ENCODE measurements around the gene WNT3A.

WNT3A gene

DNA sequence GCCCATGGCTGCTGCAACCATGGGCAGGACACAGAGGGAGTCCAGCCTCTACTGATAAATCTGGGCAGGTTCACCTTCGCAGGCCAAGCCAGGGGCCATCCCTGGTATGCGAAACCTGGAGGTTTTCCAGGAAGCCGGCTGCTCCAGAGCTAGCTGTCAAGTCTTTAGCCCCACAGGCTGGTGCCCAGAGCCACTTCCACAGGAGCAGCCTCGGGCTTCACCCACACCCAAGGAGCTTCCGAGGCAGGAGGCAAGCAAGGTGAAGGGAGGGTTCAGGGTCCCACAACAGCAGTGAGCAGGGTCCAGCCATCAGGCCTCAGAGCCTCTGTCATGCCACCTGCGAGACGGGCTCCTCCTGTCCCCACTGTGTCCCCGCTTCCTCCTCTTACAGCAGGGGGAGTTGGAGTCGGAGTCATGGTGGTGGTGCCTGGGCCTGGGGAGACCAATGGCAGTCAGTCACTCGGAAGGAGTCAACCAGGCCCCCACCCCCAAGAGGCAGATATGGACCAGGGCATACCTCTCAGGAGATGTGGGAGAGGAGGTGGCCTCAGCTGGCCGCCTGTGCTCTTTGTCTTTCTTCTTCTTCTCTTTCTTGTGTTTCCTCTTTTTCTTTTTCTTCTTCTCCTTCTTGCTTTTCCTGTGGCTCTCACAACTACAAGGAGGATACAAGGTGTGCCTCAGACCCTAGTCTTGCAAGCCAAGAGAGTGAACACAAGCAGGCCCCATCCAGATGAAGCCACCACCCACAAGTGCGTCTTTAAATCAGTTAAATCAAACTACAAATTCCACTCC lies 94.2 kb downstream of the WNT3A start:
- DNase-seq (ENCODE audit: low read depth in 2 of 2), result no peak

DNA sequence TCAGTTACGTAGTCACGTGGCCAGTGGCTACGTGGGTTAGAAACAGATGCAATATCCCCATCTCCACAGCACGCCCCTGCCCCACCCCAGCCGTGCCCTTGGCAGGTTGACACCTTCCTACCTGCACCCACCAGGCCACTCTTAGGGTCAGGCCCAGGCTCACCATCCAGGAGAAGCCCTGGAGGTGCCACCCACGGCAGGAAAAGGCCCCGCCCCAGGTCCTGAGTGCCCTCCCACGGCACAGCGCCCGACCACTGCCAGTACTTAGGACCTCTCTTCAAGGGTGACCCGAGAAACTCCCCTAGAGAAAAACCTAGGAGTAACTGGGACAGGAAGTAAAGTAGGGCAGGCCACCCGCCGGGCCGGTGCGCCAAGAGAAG lies 94.8 kb downstream of the WNT3A start:
- no peak for DNase-seq (ENCODE audit: low read depth in 2 of 2)

DNA sequence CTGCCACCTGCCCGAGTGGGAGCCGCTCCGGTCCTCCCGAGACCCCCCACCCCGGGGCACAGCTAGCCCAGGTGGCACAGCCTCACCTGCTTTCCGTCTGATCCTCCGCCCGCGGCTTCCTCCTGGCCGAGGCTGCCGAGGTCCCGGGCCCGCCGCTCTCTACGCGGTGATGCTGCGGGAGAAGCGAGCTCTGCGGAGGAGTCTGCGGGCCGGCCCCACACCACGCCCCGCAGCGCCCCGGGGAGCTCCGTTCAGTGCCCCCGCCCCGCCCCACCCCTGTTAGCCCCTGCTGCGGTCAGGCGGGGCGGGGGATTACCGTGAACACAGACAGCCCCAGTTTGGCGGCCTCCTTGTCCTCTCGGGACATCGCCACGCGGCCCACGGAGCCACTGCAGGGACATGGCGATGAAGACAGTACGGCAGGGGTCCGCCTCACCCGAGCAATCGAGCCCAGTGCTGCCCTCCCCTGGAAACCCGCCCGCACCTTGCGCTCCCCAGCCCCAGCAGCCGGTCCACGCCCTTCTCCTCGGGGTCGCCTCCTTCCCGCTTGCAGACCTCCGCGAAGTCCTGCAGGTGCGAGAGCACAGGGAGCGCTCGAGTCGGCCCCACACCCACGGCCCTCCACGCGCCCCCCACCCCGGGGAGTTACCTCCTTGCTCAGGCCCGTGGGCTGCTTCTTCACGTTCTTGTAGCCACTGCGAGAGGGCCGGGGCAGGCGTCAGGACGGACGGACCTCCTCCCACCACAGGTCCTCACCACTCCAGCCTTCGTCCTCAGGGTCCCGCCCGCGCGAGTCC lies 95.4 kb downstream of the WNT3A start:
- no peak for DNase-seq (ENCODE audit: low read depth in 2 of 2)

DNA sequence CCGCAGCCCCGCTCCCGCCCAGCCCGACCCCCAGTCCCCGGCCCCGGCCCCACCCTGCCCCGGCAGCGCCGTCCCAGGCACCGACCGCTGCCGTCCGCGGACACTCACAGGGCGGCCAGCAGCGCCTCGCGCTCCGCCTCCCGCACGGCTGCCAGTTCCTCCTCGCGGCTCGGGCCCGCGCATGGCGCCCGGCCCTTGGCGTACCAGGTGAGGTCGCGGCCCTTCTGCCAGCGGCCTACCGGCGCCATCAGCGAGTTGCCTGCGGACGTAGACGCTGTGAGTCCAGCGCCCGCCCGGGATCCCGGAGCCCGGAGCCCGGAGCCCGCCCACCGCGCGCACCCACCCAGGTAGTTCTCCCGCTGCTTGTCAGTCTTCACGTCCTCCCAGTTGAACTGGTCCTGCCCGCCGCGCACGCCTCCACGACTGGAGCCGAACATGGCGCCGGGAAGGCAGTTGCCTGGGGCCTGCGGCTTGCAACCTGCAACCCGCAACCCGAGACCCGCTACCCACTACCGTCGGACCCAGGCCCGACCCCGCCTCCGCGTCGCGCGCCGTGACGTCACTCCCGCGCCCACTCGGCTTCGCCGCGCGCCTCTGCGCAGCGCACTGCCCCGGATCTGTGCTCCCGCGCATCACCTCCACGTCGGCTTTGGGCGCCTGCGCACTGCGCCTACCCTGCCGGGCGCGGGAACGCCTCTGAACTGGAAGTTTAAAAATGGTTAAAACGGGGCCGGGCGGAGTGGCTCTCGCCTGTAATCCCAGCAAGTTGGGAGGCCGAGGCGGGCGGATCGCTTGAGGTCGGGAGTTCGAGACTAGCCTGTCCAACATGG lies 96.2 kb downstream of the WNT3A start, which contains the start of gene C1orf35:
Gene C1orf35 (minus strand): TSS at position 535 of the 830 bp plus-strand sequence. CDS start 98 bp downstream, at position 437.
- DNase-seq (ENCODE audit: low read depth in 2 of 2), result peak; percentile 90 to 91

DNA sequence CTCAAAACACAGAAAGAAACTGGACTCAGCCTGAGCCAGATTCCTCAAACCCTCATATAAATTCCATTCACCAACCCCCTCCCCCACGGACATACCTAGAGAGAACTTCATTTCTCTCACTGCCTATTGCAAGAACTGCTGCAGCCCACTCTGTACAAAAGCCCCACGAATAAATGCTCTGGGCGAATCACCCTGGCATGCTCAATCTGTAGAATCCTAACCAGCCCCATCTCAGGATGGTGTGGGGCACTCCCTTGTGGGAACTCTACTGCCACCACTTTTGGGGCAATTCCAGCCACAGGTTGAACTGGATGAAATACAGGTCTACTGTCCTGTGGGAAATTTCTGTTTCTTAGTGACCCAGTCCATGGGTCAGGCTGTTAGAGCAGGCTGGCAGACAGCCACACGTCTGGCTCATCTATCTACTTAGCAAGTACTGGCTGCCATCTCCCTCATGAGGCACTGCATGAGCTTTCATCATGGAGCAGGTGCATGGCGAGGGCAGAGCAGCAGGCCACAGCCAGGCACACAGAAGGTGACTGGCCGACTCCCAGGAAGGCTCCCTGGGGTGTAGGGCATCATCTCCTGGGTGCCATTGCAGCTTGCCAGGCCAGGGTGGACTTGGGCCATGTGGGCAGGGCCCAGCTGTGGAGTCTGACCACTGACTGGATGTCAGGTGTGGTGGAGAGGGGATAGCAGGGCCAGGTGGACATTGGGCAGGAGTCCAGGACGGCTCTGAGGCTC lies 97.9 kb downstream of the WNT3A start:
- DNase-seq (ENCODE audit: low read depth in 2 of 2), result no peak

DNA sequence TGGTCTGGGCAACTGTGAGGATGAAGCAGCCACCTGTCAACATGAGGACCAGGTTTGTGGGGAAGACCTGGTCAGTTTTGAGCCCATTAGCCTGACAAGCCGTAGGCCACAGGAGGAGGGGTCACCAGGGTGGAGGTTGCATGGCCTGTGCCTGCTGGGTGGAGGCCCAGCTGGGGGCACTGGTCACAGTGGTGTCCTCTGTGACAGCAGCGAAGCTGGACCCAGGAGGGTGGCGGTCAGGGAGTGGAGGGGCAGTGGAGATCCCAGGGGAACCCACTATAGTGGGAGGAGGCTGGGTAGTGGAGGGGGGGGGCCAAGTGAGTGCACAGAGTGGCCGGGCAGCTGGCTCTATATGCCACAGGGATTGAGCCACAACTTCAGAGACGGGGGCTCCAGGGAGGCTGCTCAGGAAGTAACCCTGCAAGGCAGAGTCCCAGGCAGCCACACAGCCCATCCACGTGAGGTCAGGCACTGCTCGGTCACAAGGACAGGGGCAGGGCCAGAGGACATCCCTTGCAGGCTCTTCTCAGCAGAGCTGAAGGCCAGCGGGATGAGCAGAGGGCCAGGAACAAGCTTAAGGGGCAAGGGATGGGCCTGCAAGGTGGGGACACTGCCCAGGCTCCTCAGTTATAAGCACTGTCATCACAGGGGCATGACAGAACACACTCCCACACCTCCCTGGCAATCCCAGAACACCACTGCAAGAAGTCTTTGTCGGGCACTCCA lies 98.6 kb downstream of the WNT3A start:
- no peak for DNase-seq (ENCODE audit: low read depth in 2 of 2)

DNA sequence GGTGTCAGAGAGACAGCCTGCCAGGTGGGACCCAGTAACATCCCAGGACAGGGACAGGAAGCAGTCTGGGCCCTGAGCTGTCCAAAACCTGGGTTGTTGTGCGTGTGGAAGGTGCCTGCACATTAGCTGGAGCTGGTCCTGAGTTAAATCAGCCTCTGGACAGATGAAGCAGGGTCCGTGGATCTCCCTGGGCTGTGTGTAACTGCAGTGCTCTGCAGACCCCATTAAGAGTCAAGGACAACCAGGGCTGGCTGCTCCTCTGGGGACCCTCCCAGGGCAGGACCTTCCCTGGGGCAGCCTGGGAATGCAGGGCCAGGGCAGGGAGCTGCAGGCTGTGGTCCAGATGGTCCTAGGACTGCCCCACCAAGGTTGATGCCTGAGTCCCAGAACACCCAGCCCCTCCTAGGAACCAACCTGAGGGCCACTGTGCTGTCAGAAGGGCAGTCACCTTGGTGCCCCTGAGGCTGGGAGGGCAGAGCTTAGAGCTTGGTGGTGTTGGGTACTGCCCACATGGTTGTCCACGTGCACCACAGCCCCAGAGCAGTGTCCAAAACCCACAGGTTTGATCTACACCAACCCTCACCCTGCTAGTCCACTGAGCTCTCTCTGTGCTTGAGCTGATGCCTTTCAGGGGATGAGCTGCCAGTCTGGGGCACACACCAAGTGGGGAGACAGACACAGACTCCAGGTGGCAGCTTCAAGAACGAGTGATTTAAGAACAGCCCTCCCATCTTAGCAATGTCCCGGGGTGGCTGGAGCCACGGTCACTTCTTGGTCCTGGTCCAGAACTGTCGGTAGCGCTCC lies 99.4 kb downstream of the WNT3A start:
- DNase-seq (ENCODE audit: low read depth in 2 of 2), result no peak

DNA sequence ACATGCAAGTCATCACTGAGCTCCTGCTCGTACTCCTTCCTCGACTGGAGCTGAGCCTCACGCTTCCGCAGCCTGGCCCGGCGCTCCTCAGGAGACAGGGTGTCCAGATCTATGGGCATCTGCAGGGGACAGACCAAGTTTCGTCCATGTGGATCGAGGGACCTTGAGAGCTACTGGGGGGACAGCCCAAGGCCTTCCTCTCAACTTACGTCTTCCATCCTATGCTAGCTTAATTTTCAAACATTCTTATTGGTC lies 99.9 kb downstream of the WNT3A start:
- no peak for DNase-seq (ENCODE audit: low read depth in 2 of 2)

DNA sequence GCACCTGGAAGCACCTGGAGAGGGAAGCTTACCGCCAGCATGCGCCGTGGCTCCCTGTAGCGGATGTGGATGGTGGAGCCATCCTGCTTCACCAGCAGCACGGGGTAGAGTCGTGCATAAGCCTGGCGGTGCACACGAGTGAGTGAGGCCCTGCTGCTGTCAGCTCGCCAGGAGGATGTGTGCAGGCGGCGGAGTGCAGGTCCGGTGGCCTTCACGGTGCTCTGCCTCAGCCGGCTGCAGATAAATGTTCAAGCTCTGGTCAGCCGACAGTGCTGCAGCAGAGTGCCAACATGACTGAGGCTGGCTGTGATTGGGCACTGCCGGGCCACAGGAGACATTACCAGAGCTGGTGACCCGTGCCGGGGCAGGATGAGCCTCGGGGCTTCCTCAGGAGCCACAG lies 100.8 kb downstream of the WNT3A start:
- DNase-seq (ENCODE audit: low read depth in 2 of 2), result no peak

DNA sequence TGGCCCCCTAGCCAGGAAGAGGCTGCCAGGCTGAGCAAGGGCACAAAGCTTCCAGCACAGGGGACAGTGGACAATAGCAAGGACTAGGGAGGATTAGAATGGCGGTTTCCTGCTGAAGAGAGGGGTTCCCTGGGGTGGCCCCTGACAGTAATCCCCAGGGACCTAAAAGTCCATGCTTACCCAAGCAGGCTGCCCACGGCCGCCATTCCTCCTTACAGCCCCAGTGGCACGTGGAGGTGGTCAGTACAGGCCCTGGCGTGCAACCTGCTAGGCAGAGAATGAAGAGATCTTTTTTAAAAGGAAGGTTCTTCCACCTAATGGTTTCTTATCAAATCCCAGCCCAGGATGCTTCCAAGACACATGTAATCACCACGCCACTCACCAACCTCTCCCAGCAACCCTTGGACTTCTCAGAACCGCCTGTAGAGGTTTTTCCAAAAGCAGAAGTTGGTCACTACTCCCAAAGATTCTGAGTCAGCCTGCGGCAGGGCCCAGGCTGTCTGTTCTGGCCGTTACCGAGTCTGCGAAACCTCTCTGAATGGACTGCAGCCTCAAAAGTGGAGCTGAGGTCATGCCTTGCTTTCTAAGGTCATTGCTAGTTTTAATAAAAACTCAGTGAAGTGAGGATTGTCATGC lies 101.4 kb downstream of the WNT3A start:
- DNase-seq (ENCODE audit: low read depth in 2 of 2), result no peak

DNA sequence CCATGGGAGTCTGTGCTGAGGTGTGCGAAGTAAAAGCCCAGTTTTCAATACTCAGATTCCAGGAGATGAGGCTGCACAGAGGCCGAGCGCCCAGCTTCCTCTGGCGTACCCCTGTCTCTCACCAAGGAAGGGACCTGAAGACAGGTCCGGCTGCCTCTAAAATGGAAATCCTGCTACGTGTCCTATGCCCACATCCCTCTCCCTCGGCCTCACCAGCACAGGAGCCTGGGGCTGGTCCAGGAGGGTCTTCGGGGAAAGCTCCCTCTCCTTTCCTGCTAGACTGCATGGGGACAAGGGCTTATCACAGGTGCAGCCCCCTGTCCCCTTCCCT lies 101.9 kb downstream of the WNT3A start:
- DNase-seq (ENCODE audit: low read depth in 2 of 2), result no peak

DNA sequence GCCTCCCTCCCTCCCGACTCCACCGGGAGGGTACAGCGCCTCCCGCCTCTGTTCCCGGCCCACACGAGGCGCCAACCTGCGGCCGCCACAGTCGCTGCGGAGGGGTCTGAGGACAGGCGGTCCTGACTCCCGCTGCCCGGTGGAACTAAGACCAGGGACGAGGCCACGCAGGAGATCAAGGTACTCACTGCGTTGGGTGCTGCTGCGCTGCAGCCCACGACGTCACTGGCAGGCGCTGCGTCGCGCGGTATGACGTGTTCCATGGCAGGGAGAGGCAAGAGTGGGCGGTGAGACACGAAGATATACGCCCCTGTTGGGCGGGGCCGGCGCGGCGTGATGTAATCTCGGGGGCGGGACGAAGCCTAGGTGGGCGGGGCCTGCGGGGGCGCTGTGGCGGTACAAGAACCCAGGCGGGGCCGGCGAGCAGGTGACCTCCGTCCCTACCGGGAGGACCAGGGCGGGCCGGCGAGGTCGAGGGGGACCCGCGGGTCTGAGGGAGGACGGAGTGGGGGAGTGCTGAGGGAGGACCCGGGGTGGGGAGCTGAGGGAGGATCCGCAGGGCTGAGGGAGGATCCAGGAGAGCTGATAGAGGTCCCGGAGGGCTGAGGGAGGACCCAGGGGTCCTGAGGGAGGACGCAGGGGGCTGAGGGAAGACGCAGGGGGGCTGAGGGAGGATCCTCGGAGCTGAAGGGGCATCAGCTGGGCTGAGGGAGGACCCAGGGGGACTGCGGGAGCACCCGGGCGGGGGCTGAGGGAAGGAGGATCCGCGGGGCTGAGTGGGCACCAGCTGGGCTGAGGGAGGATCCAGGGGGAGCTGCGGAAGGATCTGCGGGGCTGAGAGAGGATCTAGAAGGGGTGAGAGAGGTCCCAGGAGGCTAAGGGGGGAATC lies 102.5 kb downstream of the WNT3A start, which contains the start of gene MRPL55:
Gene MRPL55 (minus strand): TSS at position 227 of the 889 bp plus-strand sequence. CDS start 1,039 bp downstream, outside the sequence.
- DNase-seq (ENCODE audit: low read depth in 2 of 2), result peak; percentile 97

DNA sequence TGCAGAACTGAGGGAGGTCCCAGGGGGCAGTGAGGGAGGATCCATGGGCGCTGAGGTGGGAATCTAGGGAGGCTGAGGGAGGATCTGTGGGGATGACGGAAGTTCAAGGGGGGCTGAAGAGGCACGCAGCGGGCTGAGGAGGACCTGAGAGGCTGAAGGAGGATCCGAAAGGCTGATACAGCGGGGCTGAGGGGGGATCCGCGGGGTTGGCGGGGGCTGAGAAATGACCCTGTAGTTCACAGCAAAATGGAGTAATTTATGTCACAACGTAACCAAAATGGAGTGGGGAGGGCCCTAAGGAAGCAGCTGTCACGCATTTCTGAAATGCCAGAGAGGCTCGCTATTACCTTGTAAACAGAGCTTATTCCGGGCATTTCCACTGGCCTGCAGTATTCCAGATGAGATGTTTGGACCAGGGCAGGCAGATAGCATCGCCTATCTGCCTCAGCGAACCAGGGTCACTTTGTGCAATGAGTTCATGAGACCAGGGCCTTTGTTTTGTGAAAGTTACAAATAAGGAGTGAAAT lies 103.2 kb downstream of the WNT3A start:
- DNase-seq (ENCODE audit: low read depth in 2 of 2), result no peak

DNA sequence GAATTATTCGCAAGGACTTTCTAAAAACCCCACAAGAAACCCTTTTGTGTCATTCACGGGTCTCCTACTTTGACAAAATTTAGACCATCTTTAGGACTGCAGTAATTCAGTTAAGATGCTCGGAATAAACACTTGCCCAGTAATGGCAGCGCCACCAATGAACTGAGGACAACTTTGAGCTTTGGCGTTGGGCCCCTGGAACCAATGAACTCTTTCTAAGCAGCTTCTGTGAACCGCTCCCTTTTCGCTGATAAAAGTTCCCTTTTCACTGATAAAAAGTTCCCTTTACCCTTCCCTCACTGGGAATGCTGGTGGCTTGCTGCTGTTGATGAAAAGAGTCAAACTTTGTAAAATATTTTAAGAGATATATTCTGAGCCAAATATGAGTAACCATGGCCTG lies 103.8 kb downstream of the WNT3A start:
- DNase-seq (ENCODE audit: low read depth in 2 of 2), result no peak

All from activated CD4-positive, alpha-beta T cell treated with anti-CD3 and anti-CD28 coated beads for 24 hours (primary cell).